ENCODE measurements around the gene GLYR1.
"Not testable (repeated sequence)": the region's sequence is repeated elsewhere in the genome, so short reads cannot be mapped to it uniquely, and the experiment has no call there.

Gene GLYR1

GRCh38 chr16:4846901-4847773, at the start of gene GLYR1, which contains the start of gene UBN1:
TSS of gene GLYR1 (minus strand) at chr16:4847288. CDS start at chr16:4847265, 23 bp downstream.
TSS of gene UBN1 (plus strand) at chr16:4847481. CDS start at chr16:4852918, 5,437 bp downstream.
- DNase-seq: peak; percentile 100

GRCh38 chr16:4896761-4897160, 49.7 kb upstream of the GLYR1 start:
- not testable (repeated sequence) for DNase-seq

- no peak for DNase-seq
Measured at GRCh38 chr16:4895366-4895765, 48.3 kb upstream of the GLYR1 start.

GRCh38 chr16:4894276-4895150, 47.4 kb upstream of the GLYR1 start:
- DNase-seq: no peak

- DNase-seq: no peak
Measured at GRCh38 chr16:4893103-4893862, 46.2 kb upstream of the GLYR1 start.

- no peak for DNase-seq
Measured at GRCh38 chr16:4892361-4893102, 45.4 kb upstream of the GLYR1 start.

GRCh38 chr16:4891886-4892216, 44.8 kb upstream of the GLYR1 start:
- no peak for DNase-seq

GRCh38 chr16:4891097-4891885, 44.2 kb upstream of the GLYR1 start:
- no peak for DNase-seq

- DNase-seq: no peak
Measured at GRCh38 chr16:4890686-4891085, 43.6 kb upstream of the GLYR1 start.

- DNase-seq: no peak
Measured at GRCh38 chr16:4890026-4890425, 42.9 kb upstream of the GLYR1 start.

GRCh38 chr16:4888428-4889135, 41.5 kb upstream of the GLYR1 start:
- DNase-seq: no peak

GRCh38 chr16:4886151-4886550, 39.1 kb upstream of the GLYR1 start:
- DNase-seq: no peak

GRCh38 chr16:4884972-4885874, 38.1 kb upstream of the GLYR1 start:
- no peak for DNase-seq

- DNase-seq: no peak
Measured at GRCh38 chr16:4884209-4884608, 37.1 kb upstream of the GLYR1 start.

GRCh38 chr16:4883501-4883900, 36.4 kb upstream of the GLYR1 start:
- DNase-seq: no peak

- DNase-seq: no peak
Measured at GRCh38 chr16:4882633-4883285, 35.7 kb upstream of the GLYR1 start.

- DNase-seq: no peak
Measured at GRCh38 chr16:4882000-4882632, 35.0 kb upstream of the GLYR1 start.

GRCh38 chr16:4880006-4880580, 33.0 kb upstream of the GLYR1 start:
- no peak for DNase-seq
